Esophagus squamous epithelium (tissue), 4 donors: ENCODE results near the gene TMEM161A.

Source experiments
- POLR2A ChIP-seq, 4 donors: fragments of 450-650 bp; IDR thresholded peaks; one replicate each; pipeline ENCODE4 v1.6.1; 2017; ENCODE audit warnings: antibody characterized with exemption in 4 of 4, mild to moderate bottlenecking in 4 of 4, moderate library complexity in 3 of 4
- TF ChIP-seq, protein P1 (sequence below), 6 experiments: fragments of 450-650 bp in 4 of 6; fragments of 200-600 bp in 2 of 6; sonication (generic) in 2 of 6; IDR thresholded peaks; one replicate each; pipeline ENCODE4 v1.5.1; 2016 to 2019; ENCODE audit warnings: antibody characterized with exemption in 6 of 6, mild to moderate bottlenecking in 4 of 6, moderate library complexity in 4 of 6

GRCh38 chr19:19167612-19168011 is 29.3 kb upstream of the TMEM161A start:
- TF ChIP-seq, protein P1, sequence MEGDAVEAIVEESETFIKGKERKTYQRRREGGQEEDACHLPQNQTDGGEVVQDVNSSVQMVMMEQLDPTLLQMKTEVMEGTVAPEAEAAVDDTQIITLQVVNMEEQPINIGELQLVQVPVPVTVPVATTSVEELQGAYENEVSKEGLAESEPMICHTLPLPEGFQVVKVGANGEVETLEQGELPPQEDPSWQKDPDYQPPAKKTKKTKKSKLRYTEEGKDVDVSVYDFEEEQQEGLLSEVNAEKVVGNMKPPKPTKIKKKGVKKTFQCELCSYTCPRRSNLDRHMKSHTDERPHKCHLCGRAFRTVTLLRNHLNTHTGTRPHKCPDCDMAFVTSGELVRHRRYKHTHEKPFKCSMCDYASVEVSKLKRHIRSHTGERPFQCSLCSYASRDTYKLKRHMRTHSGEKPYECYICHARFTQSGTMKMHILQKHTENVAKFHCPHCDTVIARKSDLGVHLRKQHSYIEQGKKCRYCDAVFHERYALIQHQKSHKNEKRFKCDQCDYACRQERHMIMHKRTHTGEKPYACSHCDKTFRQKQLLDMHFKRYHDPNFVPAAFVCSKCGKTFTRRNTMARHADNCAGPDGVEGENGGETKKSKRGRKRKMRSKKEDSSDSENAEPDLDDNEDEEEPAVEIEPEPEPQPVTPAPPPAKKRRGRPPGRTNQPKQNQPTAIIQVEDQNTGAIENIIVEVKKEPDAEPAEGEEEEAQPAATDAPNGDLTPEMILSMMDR (IDR thresholded peaks at IDR 0.05): no peak
- no peak for TF ChIP-seq POLR2A (IDR thresholded peaks at IDR 0.05)
